Psoas muscle (tissue), 8 donors: Measurements from ENCODE around the gene ARL16. TPM values are rescaled to one million over a fixed set of nuclear protein-coding genes. Genes with fewer than 3 reads are reported as not detected.

Source experiments
- ATAC-seq, 4 donors: fragments of 200-7000 bp; cut with Tn5 transposase; one replicate each; pipeline ENCODE4 v1.9.1; 2020; ENCODE audit warnings: moderate library complexity in 3 of 4, mild to moderate bottlenecking in 2 of 4
- DNase-seq, 2 donors: peaks; one replicate each; pipeline ENCODE4 v3.0.0-alpha.2; 2020
- H3K27ac ChIP-seq: fragments of 200-600 bp; one replicate; pipeline ENCODE4 v1.8.0; 2022
- H3K27me3 ChIP-seq, 3 donors: fragments of 200-600 bp in 1 of 3; one replicate each; pipeline versions ENCODE4 v1.6.1 to v1.8.0; 2013 to 2022; ENCODE audit warnings: low read length in 2 of 3, mild to moderate bottlenecking in 2 of 3, moderate library complexity in 1 of 3; ENCODE audit not compliant: insufficient read depth in 3 of 3
- H3K36me3 ChIP-seq, 2 donors: fragments of 200-600 bp in 1 of 2; one replicate each; pipeline versions ENCODE4 v1.6.1 to v1.8.0; 2013 to 2022; ENCODE audit warnings: low read depth in 1 of 2, mild to moderate bottlenecking in 1 of 2, moderate library complexity in 1 of 2; ENCODE audit not compliant: insufficient read depth in 1 of 2
- H3K4me1 ChIP-seq: fragments of 200-600 bp; one replicate; pipeline ENCODE4 v1.8.0; 2022
- H3K4me3 ChIP-seq: fragments of 200-600 bp; one replicate; pipeline ENCODE4 v1.8.0; 2022; ENCODE audit warnings: mild to moderate bottlenecking
- H3K9me3 ChIP-seq: fragments of 200-600 bp; one replicate; pipeline ENCODE4 v1.8.0; 2022
- WGBS, 3 donors: extraction: QIAGEN DNeasy Blood & Tissue Kit; methylation state at CpG; one replicate each; pipeline versions ENCODE4 v1.1.6 to v1.1.7; 2013; 5-methylcytosine and 5-hydroxymethylcytosine counted together
- intact Hi-C, 2 donors: fragments of 100-400 bp; cut with DNase I; formaldehyde crosslinking; loops; one replicate each; pipeline versions ENCODE4 v1.11.0 to v1.14.2; 2022
- polyA plus RNA-seq, 3 donors: library from polyadenylated mRNA; stranded (reverse); fragments of 200-250 nt; gene quantifications; one replicate each; pipeline ENCODE4 v1.2.3, GENCODE V29; 2013
- total RNA-seq, 4 donors: library from RNA; stranded (reverse); fragmentation: NEBNext Ultra II Directional in 2 of 4; extraction: Animal tissue kit (Norgen Biotek cat#: 25700) in 2 of 4; gene quantifications; one replicate each; pipeline versions ENCODE4 v1.2.1 to v1.2.4, GENCODE V29; 2021 to 2023
- TF ChIP-seq, protein P1 (sequence below): fragments of 200-600 bp; IDR thresholded peaks from one replicate; pipeline ENCODE4 v1.8.0; 2022; ENCODE audit warnings: antibody characterized with exemption
- donor health status: healthy with polysubstance abuse.
- donor health status: DM: no; HTN: no; CAD: no; lungs with moderate emphysema.
- donor health status: Bipolar disorder and iron deficiency.
- donor health status: healthy.
- donor health status: DM: yes; HTN: yes; CAD: no.
- donor health status: DM: no; HTN: no; CAD: no.
- donor health status: DM: no; HTN: no; CAD: no.
- donor health status: DM: yes; HTN: yes; CAD: no.

The ARL16 gene
- total and polyA plus RNA-seq, 7 donors: 7.8 to 29.3 (median 15.6) TPM

DNA sequence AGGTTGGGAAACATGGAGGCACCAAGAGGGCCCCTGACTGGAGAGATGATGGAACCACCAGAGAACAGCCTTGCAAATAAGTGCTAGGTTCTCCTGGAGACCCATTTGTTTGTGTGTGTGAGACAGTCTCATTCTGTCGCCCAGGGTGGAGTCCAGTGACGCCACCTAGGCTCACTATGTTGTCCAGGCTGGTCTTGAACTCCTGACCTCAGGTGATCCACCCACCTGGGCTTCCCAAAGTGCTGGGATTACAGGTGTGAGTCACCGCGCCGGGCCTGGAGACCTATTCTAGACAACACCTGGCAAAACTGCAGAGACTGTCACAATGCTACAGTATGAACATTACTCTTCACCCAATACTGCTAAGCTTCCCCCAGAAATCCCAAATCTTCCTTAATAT lies 48.2 kb downstream of the ARL16 start:
- no peak for DNase-seq
- Histone ChIP-seq H3K9me3 (no peaks in the 10 kb centered on the region), H3K4me1 (peaks cover 46% of the 10 kb centered on the region), H3K4me3 (peak overlapping the region; percentile 94), H3K36me3 (peaks cover 0 to 31% of the 10 kb centered on the region in 2 donors), H3K27me3 (no peaks in the 10 kb centered on the region), H3K27ac (peak overlapping the region; percentile 95)
- TF ChIP-seq, protein P1, sequence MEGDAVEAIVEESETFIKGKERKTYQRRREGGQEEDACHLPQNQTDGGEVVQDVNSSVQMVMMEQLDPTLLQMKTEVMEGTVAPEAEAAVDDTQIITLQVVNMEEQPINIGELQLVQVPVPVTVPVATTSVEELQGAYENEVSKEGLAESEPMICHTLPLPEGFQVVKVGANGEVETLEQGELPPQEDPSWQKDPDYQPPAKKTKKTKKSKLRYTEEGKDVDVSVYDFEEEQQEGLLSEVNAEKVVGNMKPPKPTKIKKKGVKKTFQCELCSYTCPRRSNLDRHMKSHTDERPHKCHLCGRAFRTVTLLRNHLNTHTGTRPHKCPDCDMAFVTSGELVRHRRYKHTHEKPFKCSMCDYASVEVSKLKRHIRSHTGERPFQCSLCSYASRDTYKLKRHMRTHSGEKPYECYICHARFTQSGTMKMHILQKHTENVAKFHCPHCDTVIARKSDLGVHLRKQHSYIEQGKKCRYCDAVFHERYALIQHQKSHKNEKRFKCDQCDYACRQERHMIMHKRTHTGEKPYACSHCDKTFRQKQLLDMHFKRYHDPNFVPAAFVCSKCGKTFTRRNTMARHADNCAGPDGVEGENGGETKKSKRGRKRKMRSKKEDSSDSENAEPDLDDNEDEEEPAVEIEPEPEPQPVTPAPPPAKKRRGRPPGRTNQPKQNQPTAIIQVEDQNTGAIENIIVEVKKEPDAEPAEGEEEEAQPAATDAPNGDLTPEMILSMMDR: no peak
- 75 to 82% (median 78%) methylated on average over 5 of the region's 5 CpGs for WGBS, 3 donors
- peak; percentile 12 to 29 (median 21) for ATAC-seq
- intact Hi-C loops: loop anchor here in 1 of 2 donors (5.0 kb wide), 1 partner anchor 47 kb away; the partner anchor contains the start of genes ARL16 and HGS

DNA sequence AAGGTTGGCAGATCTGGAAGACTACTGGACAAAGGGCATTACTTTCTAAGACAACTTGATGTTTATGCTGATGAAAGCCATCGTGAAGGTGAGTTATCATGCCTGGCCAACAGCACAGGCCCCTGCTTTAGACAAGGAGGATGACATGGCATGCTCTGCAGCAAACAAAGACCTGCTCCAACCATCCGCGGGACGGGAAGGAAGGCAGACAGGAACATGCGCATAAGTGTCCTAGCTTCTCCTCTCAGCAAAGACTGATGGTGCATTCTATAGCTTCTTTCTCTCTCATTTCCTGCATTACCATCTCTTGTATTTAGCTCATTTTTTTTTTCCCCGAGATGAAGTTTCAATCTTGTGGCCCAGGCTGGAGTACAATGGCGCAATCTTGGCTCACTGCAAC lies 52.1 kb downstream of the ARL16 start:
- no peak overlapping the region for H3K4me3 ChIP-seq
- TF ChIP-seq, protein P1: no peak
- no peak overlapping the region for H3K27ac ChIP-seq
- H3K4me1 ChIP-seq: peaks cover 45% of the 10 kb centered on the region
- no peak for ATAC-seq
- intact Hi-C loops: no loop called here
- peaks cover 0 to 71% of the 10 kb centered on the region in 2 donors for H3K36me3 ChIP-seq
- 65 to 86% (median 71%) methylated on average over 7 of the region's 7 CpGs for WGBS, 3 donors
- no peaks in the 10 kb centered on the region for H3K9me3 ChIP-seq
- no peak for DNase-seq
- no peaks in the 10 kb centered on the region for H3K27me3 ChIP-seq

Other genes starting within 250 kb of the ARL16 start
- 100 to 1,000 TPM; 341 to 567 (median 431) TPM for gene ACTG1, start 171.0 kb downstream of the ARL16 start, total RNA-seq
- 100 to 1,000 TPM; 150 to 620 (median 219) TPM for gene ACTG1, start 171.0 kb downstream of the ARL16 start, polyA plus RNA-seq
- under 1 TPM in 3 of 4 donors, not detected in 1; 0.13 to 0.71 (median 0.38) TPM for gene FSCN2, start 155.4 kb downstream of the ARL16 start, total RNA-seq
- gene FSCN2, start 155.4 kb downstream of the ARL16 start, polyA plus RNA-seq: under 1 TPM; 0.08 to 0.09 (median 0.08) TPM
- 10 to 100 TPM; 11.8 to 13.1 (median 12.7) TPM for gene FAAP100, start 131.4 kb downstream of the ARL16 start, total RNA-seq
- gene FAAP100, start 131.4 kb downstream of the ARL16 start, polyA plus RNA-seq: 10 to 100 TPM; 11.6 to 16.3 (median 12.6) TPM
- 100 to 1,000 TPM; 151 to 324 (median 219) TPM for gene NPLOC4, start 46.7 kb downstream of the ARL16 start, total RNA-seq
- 100 to 1,000 TPM in 2 of 3 donors, 10 to 100 TPM in 1; 87.3 to 414 (median 117) TPM for gene NPLOC4, start 46.7 kb downstream of the ARL16 start, polyA plus RNA-seq
- under 1 TPM in 2 of 4 donors, not detected in 2; 0.22 to 0.67 TPM for gene TSPAN10, start 46.6 kb downstream of the ARL16 start, total RNA-seq
- gene TSPAN10, start 46.6 kb downstream of the ARL16 start, polyA plus RNA-seq: under 1 TPM; 0.09 to 0.39 (median 0.14) TPM
- gene PDE6G, start 27.3 kb downstream of the ARL16 start, total RNA-seq: under 1 TPM in 1 of 4 donors, not detected in 3; 0.64 TPM
- gene PDE6G, start 27.3 kb downstream of the ARL16 start, polyA plus RNA-seq: 1 to 10 TPM in 1 of 3 donors, under 1 TPM in 2; 0.25 to 1.5 (median 0.56) TPM
- gene OXLD1, start 17.2 kb downstream of the ARL16 start, total RNA-seq: 10 to 100 TPM; 15.5 to 23.6 (median 20.5) TPM
- 10 to 100 TPM; 35.1 to 44.9 (median 39.8) TPM for gene OXLD1, start 17.2 kb downstream of the ARL16 start, polyA plus RNA-seq
- 10 to 100 TPM in 1 of 4 donors, 1 to 10 TPM in 3; 4.8 to 14.9 (median 8.6) TPM for gene CCDC137, start 17.1 kb downstream of the ARL16 start, total RNA-seq
- gene CCDC137, start 17.1 kb downstream of the ARL16 start, polyA plus RNA-seq: 10 to 100 TPM; 11.3 to 47.4 (median 28.5) TPM
- 10 to 100 TPM; 38.6 to 74.5 (median 56.5) TPM for gene HGS, start 214 bp upstream of the ARL16 start, total RNA-seq
- 100 to 1,000 TPM in 2 of 3 donors, 10 to 100 TPM in 1; 62.3 to 158 (median 139) TPM for gene HGS, start 214 bp upstream of the ARL16 start, polyA plus RNA-seq
- gene MRPL12, start 19.6 kb upstream of the ARL16 start, total RNA-seq: 100 to 1,000 TPM in 2 of 4 donors, 10 to 100 TPM in 2; 93.0 to 175 (median 104) TPM
- 100 to 1,000 TPM; 222 to 558 (median 242) TPM for gene MRPL12, start 19.6 kb upstream of the ARL16 start, polyA plus RNA-seq
- gene SLC25A10, start 28.5 kb upstream of the ARL16 start, total RNA-seq: 1 to 10 TPM; 2.4 to 6.3 (median 3.8) TPM
- gene SLC25A10, start 28.5 kb upstream of the ARL16 start, polyA plus RNA-seq: 1 to 10 TPM; 5.9 to 7.0 (median 6.3) TPM
- not detected for gene GCGR, start 120.4 kb upstream of the ARL16 start, total RNA-seq
- under 1 TPM in 2 of 3 donors, not detected in 1; 0.03 to 0.08 TPM for gene GCGR, start 120.4 kb upstream of the ARL16 start, polyA plus RNA-seq
- 10 to 100 TPM; 20.5 to 47.6 (median 25.7) TPM for gene MCRIP1, start 149.5 kb upstream of the ARL16 start, total RNA-seq
- gene MCRIP1, start 149.5 kb upstream of the ARL16 start, polyA plus RNA-seq: 100 to 1,000 TPM in 1 of 3 donors, 10 to 100 TPM in 2; 45.1 to 187 (median 57.1) TPM
- gene PPP1R27, start 151.3 kb upstream of the ARL16 start, total RNA-seq: 1,000 to 10,000 TPM in 3 of 4 donors, 100 to 1,000 TPM in 1; 976 to 2,217 (median 1,286) TPM
- 100 to 1,000 TPM; 296 to 661 (median 603) TPM for gene PPP1R27, start 151.3 kb upstream of the ARL16 start, polyA plus RNA-seq
- gene P4HB, start 176.7 kb upstream of the ARL16 start, total RNA-seq: 100 to 1,000 TPM; 244 to 361 (median 296) TPM
- gene P4HB, start 176.7 kb upstream of the ARL16 start, polyA plus RNA-seq: 100 to 1,000 TPM; 236 to 384 (median 267) TPM
- 100 to 1,000 TPM in 3 of 4 donors, 10 to 100 TPM in 1; 88.3 to 192 (median 160) TPM for gene ARHGDIA, start 187.5 kb upstream of the ARL16 start, total RNA-seq
- gene ARHGDIA, start 187.5 kb upstream of the ARL16 start, polyA plus RNA-seq: 100 to 1,000 TPM in 2 of 3 donors, 10 to 100 TPM in 1; 79.1 to 268 (median 100) TPM
- gene ALYREF, start 207.8 kb upstream of the ARL16 start, total RNA-seq: 10 to 100 TPM; 23.0 to 58.4 (median 47.1) TPM
- 10 to 100 TPM; 37.5 to 79.8 (median 43.8) TPM for gene ALYREF, start 207.8 kb upstream of the ARL16 start, polyA plus RNA-seq
- 100 to 1,000 TPM; 118 to 208 (median 135) TPM for gene ANAPC11, start 207.9 kb upstream of the ARL16 start, total RNA-seq
- gene ANAPC11, start 207.9 kb upstream of the ARL16 start, polyA plus RNA-seq: 100 to 1,000 TPM; 273 to 369 (median 323) TPM
- under 1 TPM; 0.42 to 0.78 (median 0.55) TPM for gene NPB, start 218.4 kb upstream of the ARL16 start, total RNA-seq
- gene NPB, start 218.4 kb upstream of the ARL16 start, polyA plus RNA-seq: 1 to 10 TPM in 1 of 3 donors, under 1 TPM in 2; 0.73 to 2.9 (median 0.76) TPM
- 10 to 100 TPM; 10.2 to 26.9 (median 19.2) TPM for gene PCYT2, start 227.6 kb upstream of the ARL16 start, total RNA-seq
- gene PCYT2, start 227.6 kb upstream of the ARL16 start, polyA plus RNA-seq: 10 to 100 TPM; 13.2 to 14.1 (median 13.3) TPM
- 10 to 100 TPM in 1 of 4 donors, 1 to 10 TPM in 3; 3.9 to 10.2 (median 6.3) TPM for gene SIRT7, start 234.4 kb upstream of the ARL16 start, total RNA-seq
- gene SIRT7, start 234.4 kb upstream of the ARL16 start, polyA plus RNA-seq: 10 to 100 TPM in 2 of 3 donors, 1 to 10 TPM in 1; 5.7 to 14.2 (median 10.4) TPM
- gene MAFG, start 243.9 kb upstream of the ARL16 start, total RNA-seq: 10 to 100 TPM; 43.1 to 74.2 (median 53.7) TPM
- gene MAFG, start 243.9 kb upstream of the ARL16 start, polyA plus RNA-seq: 10 to 100 TPM; 21.6 to 73.7 (median 26.6) TPM